GM10847 (cell line): ENCODE measurements around the gene GRIN2A.

Experiments used
- POLR2A ChIP-seq: IDR thresholded peaks from 2 replicates; pipeline ENCODE4 v1.6.1; 2011; ENCODE audit not compliant: insufficient read length; ENCODE audit errors: extremely low read depth

GRIN2A gene

GRCh38 chr16:10182222-10183053 lies at the start of gene GRIN2A:
Gene GRIN2A (minus strand): TSS chr16:10182428. CDS start chr16:10180411, 2,017 bp downstream.
- no peak for TF ChIP-seq POLR2A

GRCh38 chr16:10231563-10231962 lies 49.3 kb upstream of the GRIN2A start:
- no peak for TF ChIP-seq POLR2A

- TF ChIP-seq POLR2A: no peak
Measured at GRCh38 chr16:10228779-10229178, 46.6 kb upstream of the GRIN2A start.

- TF ChIP-seq POLR2A: no peak
Measured at GRCh38 chr16:10226987-10227306, 44.7 kb upstream of the GRIN2A start.

- TF ChIP-seq POLR2A: no peak
Measured at GRCh38 chr16:10226141-10226986, 44.1 kb upstream of the GRIN2A start.

- no peak for TF ChIP-seq POLR2A
Measured at GRCh38 chr16:10225653-10226052, 43.4 kb upstream of the GRIN2A start.

- TF ChIP-seq POLR2A: no peak
Measured at GRCh38 chr16:10224850-10225249, 42.6 kb upstream of the GRIN2A start.

GRCh38 chr16:10220942-10221341 lies 38.7 kb upstream of the GRIN2A start:
- no peak for TF ChIP-seq POLR2A

- no peak for TF ChIP-seq POLR2A
Measured at GRCh38 chr16:10219742-10220141, 37.5 kb upstream of the GRIN2A start.

GRCh38 chr16:10218490-10219206 lies 36.4 kb upstream of the GRIN2A start:
- no peak for TF ChIP-seq POLR2A

GRCh38 chr16:10213748-10214147 lies 31.5 kb upstream of the GRIN2A start:
- TF ChIP-seq POLR2A: no peak

GRCh38 chr16:10210944-10211343 lies 28.7 kb upstream of the GRIN2A start:
- TF ChIP-seq POLR2A: no peak

GRCh38 chr16:10206865-10207264 lies 24.6 kb upstream of the GRIN2A start:
- TF ChIP-seq POLR2A: no peak

- no peak for TF ChIP-seq POLR2A
Measured at GRCh38 chr16:10206215-10206614, 24.0 kb upstream of the GRIN2A start.

GRCh38 chr16:10205688-10206087 lies 23.5 kb upstream of the GRIN2A start:
- TF ChIP-seq POLR2A: no peak

GRCh38 chr16:10202649-10203048 lies 20.4 kb upstream of the GRIN2A start:
- TF ChIP-seq POLR2A: no peak
